Fibroblast of peridontal ligament (primary cell): Measurements from ENCODE around the gene OASL.
A peak's percentile ranks its signal among the peaks of the same experiment; 100 is the strongest.

ENCODE experiments used
- DNase-seq: peaks from one replicate; pipeline ENCODE4 v3.0.0-alpha.2; 2010; ENCODE audit errors: extremely low read depth

The OASL gene

DNA sequence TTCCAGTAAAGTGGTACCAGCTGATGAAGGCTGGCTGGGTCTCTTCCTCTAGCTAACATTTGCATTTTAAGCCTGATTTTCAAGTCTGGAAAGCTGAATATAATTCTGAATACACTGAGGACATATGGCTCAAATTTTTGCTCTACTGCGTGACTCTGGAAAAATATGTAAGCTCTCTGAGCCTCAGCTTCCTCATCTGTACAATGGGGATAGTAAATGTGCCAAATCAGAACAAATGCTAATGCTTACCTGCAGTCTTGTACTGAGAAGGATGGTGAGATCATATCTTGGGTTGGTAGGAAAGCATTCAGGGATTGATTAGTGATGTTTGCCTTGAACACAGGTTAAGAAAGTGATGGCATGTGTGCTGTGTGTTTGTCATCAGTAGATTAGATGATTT lies 46.1 kb downstream of the OASL start:
- DNase-seq: no peak

DNA sequence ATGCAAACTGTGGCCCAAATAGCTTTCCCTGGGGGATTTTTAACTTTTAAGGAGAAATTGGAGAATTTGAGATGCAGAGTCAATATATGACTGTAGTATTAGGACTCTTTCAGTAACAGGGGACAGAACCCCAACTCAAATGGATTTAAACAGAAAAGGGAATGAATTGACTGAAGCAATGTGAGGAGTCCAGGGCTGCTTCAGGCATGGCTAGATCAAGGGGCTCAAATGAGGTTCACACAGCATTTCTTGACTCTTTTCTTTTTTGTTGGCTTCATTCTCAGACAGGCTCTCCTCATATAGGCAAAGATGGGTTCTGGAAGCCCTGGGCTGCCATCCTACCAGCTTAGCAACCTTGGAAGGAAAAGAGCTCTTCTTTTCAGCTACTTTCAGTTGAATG lies 47.1 kb downstream of the OASL start:
- DNase-seq: no peak

DNA sequence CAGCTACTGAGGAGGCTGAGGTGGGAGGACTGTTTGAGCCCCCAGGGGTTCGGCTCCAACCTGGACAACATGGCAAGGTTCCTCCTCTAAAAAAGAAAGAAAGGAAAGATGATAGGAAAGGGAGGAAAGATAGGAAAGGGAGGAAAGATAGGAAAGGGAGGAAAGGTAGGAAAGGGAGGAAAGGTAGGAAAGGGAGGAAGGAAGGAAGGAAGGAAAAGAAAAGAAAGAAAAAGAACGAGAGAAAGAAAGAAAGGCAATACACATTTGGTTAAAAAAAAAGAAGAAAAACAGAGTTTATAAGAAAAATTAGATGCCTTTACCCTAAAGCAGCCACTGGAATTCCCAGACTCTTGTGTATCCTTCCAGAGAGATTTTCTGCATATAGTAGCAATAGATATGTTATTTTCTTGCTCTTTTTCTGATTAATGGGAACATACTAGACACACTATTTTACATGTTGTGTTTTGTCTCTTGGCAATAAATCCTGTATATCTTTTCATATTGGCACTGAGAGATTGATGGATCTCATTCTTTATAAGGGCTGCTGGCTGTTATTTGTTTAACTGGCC lies 48.5 kb downstream of the OASL start:
- DNase-seq: no peak

DNA sequence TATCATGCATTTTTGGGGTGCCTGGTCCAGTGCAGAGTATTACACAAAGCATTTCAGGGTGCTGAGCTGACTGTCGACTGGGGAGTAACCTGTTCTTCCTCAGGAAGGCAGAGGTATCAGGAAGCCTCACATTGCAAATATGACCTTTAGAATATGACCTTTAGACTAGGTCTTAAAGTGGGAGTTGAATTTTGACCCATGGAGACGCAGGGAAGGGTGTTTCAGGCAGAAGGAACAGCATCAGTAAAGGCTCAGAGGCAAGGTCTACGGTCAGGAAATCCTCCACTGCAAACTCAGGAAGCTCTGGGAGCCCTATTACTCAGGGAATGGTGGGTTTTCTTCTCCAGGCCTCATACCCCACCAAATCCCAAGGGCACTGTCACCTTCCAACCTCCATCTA lies 49.4 kb downstream of the OASL start:
- no peak for DNase-seq

DNA sequence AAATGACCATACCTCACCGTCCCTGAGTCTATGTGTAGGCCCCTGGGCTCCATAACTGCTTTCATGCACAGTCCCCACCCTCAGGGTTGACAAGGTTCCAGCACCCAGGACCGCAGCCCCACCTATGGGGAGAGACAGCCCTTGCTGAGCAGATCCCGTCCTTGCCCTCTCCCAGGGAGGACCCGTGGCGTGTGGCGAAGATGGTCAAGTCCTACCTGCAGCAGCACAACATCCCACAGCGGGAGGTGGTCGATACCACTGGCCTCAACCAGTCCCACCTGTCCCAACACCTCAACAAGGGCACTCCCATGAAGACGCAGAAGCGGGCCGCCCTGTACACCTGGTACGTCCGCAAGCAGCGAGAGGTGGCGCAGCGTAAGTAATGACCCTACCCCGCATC lies 50.4 kb downstream of the OASL start:
- no peak for DNase-seq

DNA sequence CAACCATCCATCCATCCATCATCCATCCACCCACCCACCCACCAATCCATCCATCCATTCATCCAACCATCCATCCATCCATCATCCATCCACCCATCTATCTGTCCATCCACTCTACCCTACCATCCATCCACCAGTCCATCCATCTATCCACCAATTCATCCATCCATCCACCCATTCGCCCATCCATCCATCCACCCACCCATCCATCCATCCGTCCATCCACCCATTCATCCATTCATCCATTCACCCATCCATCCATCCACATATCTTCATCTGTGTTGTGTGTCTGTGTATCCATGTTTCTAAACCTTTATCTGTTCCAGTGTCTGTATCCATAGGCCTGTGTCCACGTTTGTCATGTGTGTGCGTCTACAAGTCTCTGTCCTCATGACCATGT lies 50.8 kb downstream of the OASL start:
- no peak for DNase-seq

DNA sequence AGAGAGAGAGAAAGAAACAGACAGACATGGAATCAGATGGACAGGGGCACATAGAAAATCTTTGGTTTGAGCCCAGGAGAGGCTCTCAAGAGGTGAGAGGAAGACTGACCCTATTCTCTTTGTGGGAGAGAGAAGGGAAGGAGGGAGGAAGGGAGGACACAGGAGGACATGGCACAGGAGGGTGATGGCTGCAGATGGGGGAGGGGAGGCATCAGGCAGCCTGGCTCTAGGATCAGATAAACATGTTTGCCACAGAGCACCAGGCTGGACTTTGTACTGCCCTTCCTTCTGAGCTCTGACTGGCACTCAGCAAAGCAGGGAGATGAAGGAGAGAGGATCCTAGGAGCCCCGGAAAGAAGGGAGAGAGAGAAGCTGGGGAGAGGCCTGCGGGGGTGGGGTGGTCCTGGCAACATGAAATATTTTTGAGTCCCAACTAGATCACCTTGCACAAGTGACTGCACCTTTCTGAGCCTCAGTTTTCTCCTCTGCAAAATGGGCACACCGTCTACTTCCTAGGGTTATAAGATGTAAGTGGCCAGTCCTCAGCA lies 54.6 kb downstream of the OASL start:
- no peak for DNase-seq

DNA sequence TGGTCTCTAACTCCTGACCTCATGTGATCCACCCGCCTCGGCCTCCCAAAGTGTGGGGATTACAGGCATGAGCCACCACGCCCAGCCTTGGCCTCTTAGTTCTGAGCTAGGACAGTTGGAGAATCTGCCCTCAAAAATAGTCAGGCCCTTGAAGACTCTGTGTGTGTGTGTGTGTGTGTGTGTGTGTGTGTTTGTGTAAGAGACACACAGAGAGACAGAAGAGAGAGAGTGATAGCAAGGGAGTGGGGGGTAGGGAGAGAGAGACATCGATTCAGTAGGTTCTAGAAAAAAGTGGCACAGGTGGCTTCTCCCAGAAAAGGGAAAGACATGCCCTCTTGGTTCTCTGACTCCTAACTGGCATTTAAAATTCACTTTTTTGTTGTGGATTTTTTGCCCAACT lies 55.3 kb downstream of the OASL start:
- no peak for DNase-seq

DNA sequence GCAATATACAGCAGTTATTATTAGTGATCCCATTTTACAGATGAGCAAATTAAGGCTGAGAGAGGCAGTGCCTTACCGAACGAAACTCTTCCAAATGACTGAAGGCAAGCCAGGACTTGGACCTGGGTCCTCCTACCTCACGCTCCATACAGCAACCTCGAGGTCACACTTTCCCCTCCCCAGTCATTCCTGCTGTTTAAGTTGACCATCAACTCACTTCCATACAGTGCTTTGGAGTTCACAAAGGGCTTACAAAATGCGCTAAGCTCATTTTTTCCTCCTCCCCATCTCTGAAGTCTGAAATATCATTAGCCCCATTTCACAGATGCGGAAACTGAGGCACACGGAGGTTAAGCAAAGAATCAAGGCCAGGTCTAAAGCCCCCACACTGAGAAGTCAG lies 56.4 kb downstream of the OASL start:
- DNase-seq: no peak

DNA sequence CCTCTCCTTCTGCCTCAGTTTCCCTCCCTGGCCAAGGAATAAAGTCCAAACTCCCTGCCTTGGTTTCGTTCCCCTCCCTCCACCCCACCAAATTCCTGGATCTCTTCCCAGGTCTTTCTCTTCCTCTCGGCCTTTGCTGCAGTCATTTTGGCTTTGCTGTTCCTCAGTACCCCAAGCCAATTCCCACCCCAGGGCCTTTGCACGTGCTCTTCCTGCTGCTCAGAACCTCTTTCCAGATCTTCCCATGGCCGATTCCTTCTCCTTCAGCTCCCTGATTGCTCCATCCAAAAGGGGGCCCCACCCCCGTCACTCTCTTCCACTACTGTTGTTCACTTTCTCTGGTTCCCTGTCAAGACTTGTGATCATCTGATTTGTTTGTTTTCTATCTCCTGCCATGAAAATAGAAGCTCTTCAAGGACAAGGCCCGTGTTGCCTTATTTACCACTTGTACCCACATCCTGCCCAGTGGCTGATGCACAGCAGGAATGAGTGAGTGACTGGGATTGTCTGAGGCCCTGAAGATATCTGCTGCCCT lies 57.6 kb downstream of the OASL start:
- no peak for DNase-seq

DNA sequence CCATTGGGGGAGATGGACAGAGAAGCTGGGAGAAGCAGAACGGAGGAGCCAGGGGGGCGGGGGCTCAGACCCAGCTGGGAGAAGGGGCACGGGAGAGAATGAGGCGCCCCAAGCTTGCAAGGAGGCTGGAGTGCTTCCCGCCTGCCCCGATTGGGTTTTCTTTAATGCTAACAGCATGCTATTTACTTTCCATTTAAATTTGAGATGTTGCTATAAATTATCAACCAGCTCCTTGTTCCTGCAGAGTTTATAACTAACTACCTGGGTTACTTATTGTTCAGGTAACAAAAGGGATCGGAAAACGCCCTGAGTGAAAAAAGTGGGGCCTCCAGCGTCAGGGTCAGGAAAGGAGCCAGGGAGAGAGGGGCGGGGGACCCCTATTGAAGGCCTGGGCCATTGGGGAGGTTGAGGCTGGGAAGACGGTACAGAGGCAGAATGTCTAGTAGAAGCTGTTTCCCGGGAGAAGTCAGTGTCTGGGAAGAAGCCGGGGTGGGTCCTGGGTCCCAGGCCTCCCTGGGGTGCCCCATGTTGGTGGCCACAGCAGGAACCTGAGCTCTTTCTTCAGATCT lies 58.2 kb downstream of the OASL start:
- no peak for DNase-seq

DNA sequence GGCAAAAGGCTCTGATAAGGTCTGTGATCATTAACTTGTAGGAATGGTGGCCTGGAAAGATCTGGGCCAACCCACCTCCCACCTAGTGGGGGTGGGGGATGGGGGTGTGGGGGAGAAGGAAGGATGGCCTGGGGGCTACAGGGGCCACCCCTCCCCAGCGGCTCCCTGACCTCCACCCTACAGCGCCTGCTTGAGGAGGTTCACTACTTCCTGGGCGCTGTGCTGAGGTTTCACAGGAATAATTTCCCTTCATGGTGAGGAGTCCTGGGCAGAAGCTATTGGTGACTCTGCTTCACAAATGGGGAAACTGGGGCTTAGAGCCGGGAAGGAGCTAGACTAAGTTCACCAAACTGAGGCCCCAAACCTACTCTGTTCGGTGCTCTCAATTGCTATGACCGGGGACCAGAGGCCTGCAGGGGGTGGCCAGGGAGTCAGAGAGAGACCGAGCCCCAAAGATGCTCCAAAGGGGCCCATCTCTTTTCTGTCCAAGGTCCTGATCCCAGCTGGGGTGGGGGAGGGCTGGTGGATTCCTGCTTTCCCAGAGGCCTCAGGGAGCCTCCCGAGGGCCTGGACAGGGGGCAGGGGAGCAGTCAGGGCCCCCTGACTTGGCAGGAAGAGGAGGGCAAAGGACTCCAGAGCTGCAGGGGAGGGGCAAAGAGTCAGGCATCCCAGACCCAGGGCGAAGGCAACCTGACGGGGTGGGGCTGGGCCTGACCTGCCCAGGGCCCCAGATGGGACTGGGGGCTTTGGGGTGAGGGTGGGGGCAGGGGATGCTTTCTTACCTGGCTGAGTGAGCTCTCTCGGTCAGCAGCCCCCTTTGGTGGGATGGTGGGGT lies 59.0 kb downstream of the OASL start:
- DNase-seq: no peak

DNA sequence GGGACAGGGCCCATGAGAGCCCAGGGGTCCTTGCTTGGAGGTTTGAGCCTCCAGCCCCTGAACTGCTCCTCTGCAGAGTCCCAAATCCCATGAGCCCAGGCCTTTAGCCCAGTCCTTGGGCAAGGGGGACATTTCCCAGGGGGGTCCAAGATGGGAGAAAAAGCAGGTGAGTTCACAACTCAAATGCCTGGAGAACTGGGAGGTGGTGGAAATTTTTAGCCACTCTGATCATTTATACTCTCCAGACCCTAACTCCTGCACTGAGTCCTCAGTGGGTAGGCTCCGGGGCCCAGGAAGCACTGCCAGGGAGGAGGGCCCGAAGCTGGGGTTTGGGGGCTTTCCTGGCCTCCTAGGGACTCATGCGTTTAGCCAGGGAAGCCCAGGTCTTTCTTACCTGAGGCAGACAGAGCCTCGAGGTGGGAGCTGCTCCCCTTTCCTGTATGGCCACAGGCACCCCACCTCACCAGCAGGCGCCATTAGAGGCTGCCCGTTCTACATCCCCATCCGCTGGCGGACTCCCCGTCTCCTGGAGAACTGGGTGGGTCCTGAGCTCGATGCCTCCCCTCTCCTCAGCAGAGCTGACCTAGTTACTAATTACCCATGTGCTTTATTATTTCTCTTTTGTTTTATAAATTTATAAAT lies 59.7 kb downstream of the OASL start:
- DNase-seq: no peak

DNA sequence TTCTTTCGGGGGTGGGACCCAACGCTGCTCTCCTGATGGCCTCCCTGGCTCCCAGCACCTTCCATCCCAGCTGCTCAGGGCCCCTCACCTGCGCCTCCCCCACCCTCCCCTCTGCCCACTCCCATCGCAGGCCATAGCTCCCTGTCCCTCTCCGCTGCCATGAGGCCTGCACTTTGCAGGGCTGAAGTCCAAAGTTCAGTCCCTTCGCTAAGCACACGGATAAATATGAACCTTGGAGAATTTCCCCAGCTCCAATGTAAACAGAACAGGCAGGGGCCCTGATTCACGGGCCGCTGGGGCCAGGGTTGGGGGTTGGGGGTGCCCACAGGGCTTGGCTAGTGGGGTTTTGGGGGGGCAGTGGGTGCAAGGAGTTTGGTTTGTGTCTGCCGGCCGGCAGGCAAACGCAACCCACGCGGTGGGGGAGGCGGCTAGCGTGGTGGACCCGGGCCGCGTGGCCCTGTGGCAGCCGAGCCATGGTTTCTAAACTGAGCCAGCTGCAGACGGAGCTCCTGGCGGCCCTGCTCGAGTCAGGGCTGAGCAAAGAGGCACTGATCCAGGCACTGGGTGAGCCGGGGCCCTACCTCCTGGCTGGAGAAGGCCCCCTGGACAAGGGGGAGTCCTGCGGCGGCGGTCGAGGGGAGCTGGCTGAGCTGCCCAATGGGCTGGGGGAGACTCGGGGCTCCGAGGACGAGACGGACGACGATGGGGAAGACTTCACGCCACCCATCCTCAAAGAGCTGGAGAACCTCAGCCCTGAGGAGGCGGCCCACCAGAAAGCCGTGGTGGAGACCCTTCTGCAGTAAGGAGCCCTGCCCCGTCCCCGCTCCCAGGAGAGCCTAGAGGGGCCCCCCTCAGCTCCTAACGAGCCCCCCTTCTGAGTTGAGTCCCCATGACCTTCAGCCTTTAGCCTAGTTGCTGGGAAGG lies 60.5 kb downstream of the OASL start, which contains the start of gene HNF1A:
TSS of gene HNF1A (plus strand) at position 248 of the 924 bp plus-strand sequence. CDS start at position 474, 226 bp downstream.
- DNase-seq: no peak

DNA sequence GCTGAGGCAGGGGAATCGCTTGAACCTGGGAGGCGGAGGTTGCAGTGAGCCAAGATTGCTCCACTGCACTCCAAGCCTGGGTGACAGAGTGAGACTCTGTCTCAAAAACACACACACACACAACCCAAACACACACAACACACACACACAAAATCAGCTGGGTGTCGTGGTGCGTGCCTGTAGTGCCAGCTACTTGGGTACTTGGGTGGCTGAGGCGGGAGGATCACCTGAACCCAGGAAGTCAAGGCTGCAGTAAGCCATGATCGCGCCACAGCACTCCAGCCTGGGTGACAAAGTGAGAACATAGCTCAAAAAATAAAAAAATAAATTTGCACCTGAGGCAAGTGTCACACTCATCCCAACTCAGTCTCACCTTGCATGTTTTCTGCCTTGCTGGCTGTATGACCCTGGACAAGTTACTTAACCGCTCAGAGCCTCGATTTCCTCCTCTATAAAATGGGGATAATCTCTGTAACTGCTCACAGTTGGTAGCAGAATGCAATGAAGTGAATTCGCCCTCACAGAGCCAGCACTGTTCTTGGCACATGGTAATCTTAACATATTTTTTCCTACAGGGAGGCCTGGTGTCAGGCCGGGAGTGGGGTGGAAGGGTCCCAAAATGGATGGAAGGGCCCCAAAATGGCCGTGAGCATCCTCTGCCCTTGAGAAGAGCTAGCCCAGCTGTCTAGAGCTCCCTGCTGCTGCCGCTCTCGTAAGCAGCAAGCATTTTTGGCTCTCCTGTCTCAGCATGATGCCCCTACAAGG lies 61.3 kb downstream of the OASL start:
- DNase-seq: no peak

DNA sequence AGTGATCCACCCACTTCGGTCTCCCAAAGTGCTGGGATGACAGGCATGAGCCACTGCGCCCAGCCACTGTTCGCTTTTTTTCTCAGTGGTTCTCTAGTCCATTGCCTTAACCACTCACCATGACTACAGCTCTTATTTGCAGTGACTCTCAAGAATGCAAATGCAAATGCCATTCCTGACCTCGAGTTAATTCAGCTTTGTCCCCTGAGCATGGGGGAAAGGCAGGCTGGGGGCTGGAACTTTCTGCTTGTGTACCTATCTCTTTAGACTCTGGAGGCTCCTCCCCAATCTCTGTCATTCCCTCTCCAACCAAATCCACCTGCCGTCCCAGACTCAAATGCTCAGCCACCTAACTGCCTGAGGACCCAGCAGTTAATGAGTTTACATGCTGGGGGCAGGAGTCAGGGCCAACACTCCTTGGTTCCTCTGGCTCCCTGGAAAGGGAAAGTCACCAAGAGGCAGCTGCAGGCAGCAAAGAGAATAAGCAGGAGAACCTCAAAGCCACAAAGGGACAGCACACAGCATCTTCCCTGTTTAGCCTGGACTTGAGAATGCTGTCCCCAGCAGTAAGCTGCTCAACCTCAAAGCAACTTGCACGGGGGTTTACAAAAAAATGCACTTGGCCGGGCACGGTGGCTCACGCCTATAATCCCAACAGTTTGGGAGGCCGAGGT lies 66.0 kb downstream of the OASL start:
- no peak for DNase-seq

DNA sequence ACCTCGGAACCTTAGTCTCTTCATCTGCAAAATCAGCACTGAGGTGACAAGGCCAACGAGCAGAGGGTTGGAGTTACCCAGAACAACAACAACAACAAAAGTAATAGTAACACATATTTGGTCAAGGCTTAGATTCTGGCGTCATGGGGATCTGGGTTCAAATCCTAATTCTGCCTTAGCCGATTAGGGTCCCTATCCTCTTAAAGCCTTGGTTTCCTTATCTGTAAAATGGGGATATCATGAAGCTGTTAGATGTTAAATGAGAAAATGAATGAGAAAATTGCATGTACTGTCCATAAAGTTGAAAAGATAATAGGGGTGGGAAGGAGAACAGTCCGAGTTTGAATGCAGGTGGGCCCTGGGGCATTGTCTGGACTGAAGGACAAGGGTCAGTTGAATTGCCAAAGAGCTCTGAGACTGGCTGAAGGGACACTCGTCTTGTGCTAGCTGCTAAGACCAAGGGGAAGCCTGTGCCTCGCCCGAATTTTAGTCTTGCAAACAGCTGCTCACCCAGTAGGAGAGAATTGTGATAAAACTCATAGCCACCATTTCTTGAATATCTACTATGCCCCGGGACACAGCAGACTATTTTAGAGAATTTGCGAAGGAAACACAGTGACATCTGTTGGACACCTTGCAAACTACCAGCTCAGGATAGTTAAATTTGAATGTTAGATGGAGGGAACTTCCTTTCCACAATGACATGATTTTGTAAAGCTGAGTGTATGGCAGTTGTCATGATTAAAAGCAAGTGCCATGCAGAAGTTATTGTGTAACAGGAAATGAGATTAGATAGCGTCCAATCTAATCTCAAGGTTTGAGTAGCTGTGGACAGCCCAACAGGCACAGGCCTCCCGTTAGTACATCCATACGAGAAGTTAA lies 67.5 kb downstream of the OASL start:
- DNase-seq: peak; percentile 80

DNA sequence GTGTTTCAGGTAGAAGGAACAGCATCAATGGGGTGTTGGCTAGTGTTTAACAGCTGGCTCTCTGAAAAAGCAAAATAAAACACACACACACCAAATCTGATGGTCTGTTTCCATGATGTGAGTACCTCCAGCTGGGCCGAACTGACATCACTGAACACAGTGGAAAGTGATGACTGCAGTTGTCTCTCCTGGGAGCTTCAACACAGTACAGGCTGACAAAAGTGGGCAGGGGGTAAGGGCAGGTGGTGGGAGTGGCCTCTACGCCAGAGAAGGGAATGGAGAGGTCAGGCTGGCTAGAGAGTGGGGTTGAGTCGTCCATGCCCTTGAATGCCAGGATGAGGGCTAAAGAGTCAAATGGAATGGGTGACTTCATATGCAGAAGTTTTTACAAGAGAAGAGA lies 68.7 kb downstream of the OASL start:
- no peak for DNase-seq
